Hepatocyte (in vitro differentiated cells): ENCODE results near the gene LARP6. TPM values are rescaled to one million over a fixed set of nuclear protein-coding genes. Genes with fewer than 3 reads are reported as not detected.

Experiments used
- DNase-seq: peaks from one replicate; pipeline ENCODE4 v3.0.0-alpha.2; 2016; ENCODE audit warnings: low spot score
- H2AFZ ChIP-seq: fragments of 200-600 bp; sonication (generic); 2 replicates; pipeline ENCODE4 v1.6.0; 2016; ENCODE audit warnings: antibody characterized with exemption, mild to moderate bottlenecking
- H3K27ac ChIP-seq: fragments of 200-600 bp; sonication (generic); 2 replicates; pipeline ENCODE4 v1.5.1; 2016; ENCODE audit warnings: mild to moderate bottlenecking
- H3K27me3 ChIP-seq: fragments of 200-600 bp; sonication (generic); 2 replicates; pipeline ENCODE4 v1.6.1; 2016
- H3K36me3 ChIP-seq: fragments of 200-600 bp; sonication (generic); replicated peaks from 2 replicates; pipeline ENCODE4 v1.5.1; 2016; ENCODE audit warnings: low read depth; ENCODE audit not compliant: insufficient read depth
- H3K4me1 ChIP-seq: fragments of 200-600 bp; sonication (generic); 2 replicates; pipeline ENCODE4 v1.5.1; 2016; ENCODE audit warnings: mild to moderate bottlenecking, moderate library complexity; ENCODE audit not compliant: insufficient read depth
- H3K4me2 ChIP-seq: fragments of 200-600 bp; sonication (generic); 2 replicates; pipeline ENCODE4 v1.6.0; 2016
- H3K4me3 ChIP-seq: fragments of 200-600 bp; sonication (generic); 2 replicates; pipeline ENCODE4 v1.5.1; 2016; ENCODE audit warnings: mild to moderate bottlenecking
- H3K79me2 ChIP-seq: fragments of 200-600 bp; sonication (generic); 2 replicates; pipeline ENCODE4 v1.6.0; 2017; ENCODE audit warnings: mild to moderate bottlenecking
- H3K9me2 ChIP-seq: fragments of 200-600 bp; sonication (generic); replicated peaks from 2 replicates; pipeline ENCODE4 v1.6.0; 2017; ENCODE audit warnings: mild to moderate bottlenecking; ENCODE audit not compliant: insufficient read depth
- H3K9me3 ChIP-seq: fragments of 200-600 bp; sonication (generic); 2 replicates; pipeline ENCODE4 v1.5.1; 2016; ENCODE audit warnings: low read depth, mild to moderate bottlenecking
- H4K20me1 ChIP-seq: fragments of 200-600 bp; sonication (generic); 2 replicates; pipeline ENCODE4 v1.6.0; 2016; ENCODE audit warnings: mild to moderate bottlenecking; ENCODE audit not compliant: insufficient read depth, poor library complexity, severe bottlenecking
- CTCF ChIP-seq: fragments of 200-600 bp; sonication (generic); IDR thresholded peaks from 2 replicates; pipeline ENCODE4 v1.5.1; 2016; ENCODE audit warnings: antibody characterized with exemption, mild to moderate bottlenecking; ENCODE audit not compliant: poor library complexity
- EZH2 ChIP-seq: fragments of 200-600 bp; sonication (generic); IDR thresholded peaks from 2 replicates; pipeline ENCODE4 v1.6.1; 2016; ENCODE audit warnings: antibody characterized with exemption, mild to moderate bottlenecking, borderline replicate concordance
- EZH2phosphoT487 ChIP-seq: fragments of 200-600 bp; sonication (generic); IDR thresholded peaks from one replicate; pipeline ENCODE4 v1.6.1; 2018; ENCODE audit warnings: antibody characterized with exemption, mild to moderate bottlenecking, low read depth, moderate library complexity; ENCODE audit not compliant: unreplicated experiment, severe bottlenecking
- WGBS: methylation state at CpG from one replicate; pipeline ENCODE4 v1.1.6; 2016; ENCODE audit warnings: low lambda C conversion rate; ENCODE audit errors: missing lambda C conversion rate; 5-methylcytosine and 5-hydroxymethylcytosine counted together
- polyA plus RNA-seq: library from polyadenylated mRNA; unstranded; fragments of >200 nt; fragmentation: Nextera tagmentation; extraction: Ambion mirVana; gene quantifications from 2 replicates; pipeline ENCODE4 v1.2.1, GENCODE V29; 2016
- total RNA-seq: library from RNA; depleted of rRNA; stranded (reverse); fragments of >200 nt; gene quantifications from 2 replicates; pipeline ENCODE4 v1.2.3, GENCODE V29; 2014

LARP6 gene
- total and polyA plus RNA-seq, 2 experiments from 2014 or later = 45.9 to 50.0 TPM

- Histone ChIP-seq H4K20me1 (no peaks in the 10 kb centered on the region), H3K27ac (no peak overlapping the region), H3K4me3 (no peak overlapping the region), H3K4me1 (peaks cover 21% of the 10 kb centered on the region), H3K79me2 (no peaks in the 10 kb centered on the region), H3K4me2 (no peak overlapping the region), H3K36me3 (no peaks in the 10 kb centered on the region), H3K9me2 (no peaks in the 10 kb centered on the region), H3K27me3 (no peaks in the 10 kb centered on the region), H3K9me3 (no peaks in the 10 kb centered on the region), H2AFZ (no peak overlapping the region)
- no peak for TF ChIP-seq EZH2
- TF ChIP-seq EZH2phosphoT487 = no peak
- TF ChIP-seq CTCF = no peak
- 95% methylated on average over 13 of the region's 14 CpGs for WGBS
- no peak for DNase-seq
Observed at GRCh38 chr15:70796516-70797310, 57.2 kb downstream of the LARP6 start.

- DNase-seq = peak; percentile 65
- H3K36me3 ChIP-seq = no peaks in the 10 kb centered on the region
- no peaks in the 10 kb centered on the region for H3K9me2 ChIP-seq
- peak overlapping the region; percentile 5 for H2AFZ ChIP-seq
- no peaks in the 10 kb centered on the region for H3K27me3 ChIP-seq
- no peaks in the 10 kb centered on the region for H3K9me3 ChIP-seq
- H3K27ac ChIP-seq = peak overlapping the region; percentile 88
- H4K20me1 ChIP-seq = no peaks in the 10 kb centered on the region
- H3K4me2 ChIP-seq = peak overlapping the region; percentile 23
- H3K79me2 ChIP-seq = no peaks in the 10 kb centered on the region
- WGBS = 40% methylated on average over 2 of the region's 2 CpGs
- H3K4me3 ChIP-seq = no peak overlapping the region
- peaks cover 15% of the 10 kb centered on the region for H3K4me1 ChIP-seq
- TF ChIP-seq CTCF (no peak), EZH2phosphoT487 (no peak), EZH2 (no peak)
Observed at GRCh38 chr15:70795311-70795665, 58.7 kb downstream of the LARP6 start.

GRCh38 chr15:70794596-70795310 is 59.2 kb downstream of the LARP6 start:
- Histone ChIP-seq H3K4me3 (no peak overlapping the region), H3K79me2 (no peaks in the 10 kb centered on the region), H3K9me3 (no peaks in the 10 kb centered on the region), H2AFZ (peak overlapping the region; percentile 5), H3K9me2 (no peaks in the 10 kb centered on the region), H4K20me1 (no peaks in the 10 kb centered on the region), H3K4me2 (peak overlapping the region; percentile 23), H3K27me3 (no peaks in the 10 kb centered on the region), H3K27ac (peak overlapping the region; percentile 88), H3K4me1 (peaks cover 13% of the 10 kb centered on the region), H3K36me3 (no peaks in the 10 kb centered on the region)
- no peak for DNase-seq
- TF ChIP-seq EZH2 (no peak), CTCF (no peak), EZH2phosphoT487 (no peak)
- 74% methylated on average over 12 of the region's 12 CpGs for WGBS
